H1 (cell line): ENCODE data around the gene FXN. TPM values are rescaled to one million over a fixed set of nuclear protein-coding genes. Genes with fewer than 3 reads are reported as not detected.
"Not testable (repeated sequence)": the region's sequence is repeated elsewhere in the genome, so short reads cannot be mapped to it uniquely, and the experiment has no call there.

Experiments used
- CTCF ChIA-PET: fragments of 300-600 bp; sonication (Branson Sonifier 250); formaldehyde crosslinking; loops from one replicate; lab custom pipeline; 2021; ENCODE audit not compliant: partially characterized antibody; lab: Charles Lee
- POLR2A ChIA-PET: fragments of 300-600 bp; sonication (Branson Sonifier 250); formaldehyde crosslinking; loops from one replicate; lab custom pipeline; 2021; ENCODE audit warnings: inconsistent platforms; ENCODE audit not compliant: partially characterized antibody; lab: Charles Lee
- DNase-seq, 2 experiments: peaks; one replicate each; pipeline versions ENCODE4 v3.0.0 to v3.0.0-alpha.2; 2010 to 2022; ENCODE audit warnings: low spot score in 2 of 2, low read depth in 1 of 2, mixed read lengths in 1 of 2
- FAIRE-seq: peaks from 2 replicates; lab custom pipeline; 2011; peaks lifted over from hg19 to GRCh38; lab: Jason Lieb, UNC
- H2AFZ ChIP-seq: 2 replicates; pipeline ENCODE4 v1.8.1; 2012; ENCODE audit warnings: low read length, inconsistent platforms
- H2AK5ac ChIP-seq: 2 replicates; pipeline ENCODE4 v1.6.1; 2013; ENCODE audit warnings: low read depth, low read length
- H2BK120ac ChIP-seq: replicated peaks from 2 replicates; pipeline ENCODE3; 2013; ENCODE audit warnings: low read depth, low read length, inconsistent platforms
- H2BK12ac ChIP-seq: 2 replicates; pipeline ENCODE4 v1.6.1; 2013; ENCODE audit warnings: low read depth, low read length
- H2BK15ac ChIP-seq: 2 replicates; pipeline ENCODE4 v1.6.1; 2013; ENCODE audit warnings: low read length
- H2BK20ac ChIP-seq: 2 replicates; pipeline ENCODE4 v1.6.1; 2013; ENCODE audit warnings: low read length
- H2BK5ac ChIP-seq: 2 replicates; pipeline ENCODE4 v1.6.1; 2013; ENCODE audit warnings: low read depth, low read length
- H3K14ac ChIP-seq: 2 replicates; pipeline ENCODE4 v1.6.1; 2013; ENCODE audit warnings: inconsistent platforms; ENCODE audit not compliant: insufficient read length
- H3K18ac ChIP-seq: 2 replicates; pipeline ENCODE4 v1.6.1; 2013; ENCODE audit warnings: low read length; ENCODE audit errors: extremely low read depth
- H3K23ac ChIP-seq: 2 replicates; pipeline ENCODE4 v1.6.1; 2013; ENCODE audit warnings: inconsistent platforms; ENCODE audit not compliant: insufficient read length
- H3K23me2 ChIP-seq: 2 replicates; pipeline ENCODE4 v1.6.1; 2013; ENCODE audit warnings: low read depth, low read length
- H3K27ac ChIP-seq: 2 replicates; pipeline ENCODE4 v1.6.1; 2011; ENCODE audit warnings: low read depth, low read length, inconsistent platforms
- H3K27me3 ChIP-seq, 4 experiments: replicated peaks in 1 of 4; 1 replicate in 1 of 4; 2 replicates in 3 of 4; pipeline versions ENCODE4 v1.6.1 to v1.8.1; 2011 to 2013; ENCODE audit warnings: low read length in 3 of 4, mild to moderate bottlenecking in 3 of 4, inconsistent platforms in 2 of 4, mixed read lengths in 2 of 4, moderate library complexity in 1 of 4; ENCODE audit not compliant: control insufficient read depth in 3 of 4, insufficient read depth in 3 of 4; ENCODE audit errors: extremely low read depth in 1 of 4
- H3K36me3 ChIP-seq, 4 experiments: 2 replicates each; pipeline versions ENCODE4 v1.6.1 to v1.8.1; 2011 to 2013; ENCODE audit warnings: mild to moderate bottlenecking in 4 of 4, low read length in 3 of 4, moderate library complexity in 2 of 4, control low read depth in 1 of 4, inconsistent platforms in 1 of 4; ENCODE audit not compliant: insufficient read depth in 4 of 4, control insufficient read depth in 2 of 4
- H3K4ac ChIP-seq: replicated peaks from 2 replicates; pipeline ENCODE3; 2013; ENCODE audit warnings: low read length, low read depth, mixed read lengths, inconsistent platforms; ENCODE audit not compliant: insufficient read length
- H3K4me1 ChIP-seq, 4 experiments: replicated peaks in 1 of 4; 1 replicate in 1 of 4; 2 replicates in 3 of 4; pipeline versions ENCODE4 v1.6.1 to v1.8.1; 2011 to 2013; ENCODE audit warnings: low read length in 3 of 4, inconsistent platforms in 2 of 4, mixed read lengths in 1 of 4; ENCODE audit not compliant: insufficient read depth in 4 of 4, control insufficient read depth in 3 of 4
- H3K4me2 ChIP-seq, 2 experiments: 2 replicates each; pipeline versions ENCODE4 v1.6.1 to v1.8.1; 2011 to 2013; ENCODE audit warnings: low read depth in 2 of 2, low read length in 2 of 2, control low read depth in 1 of 2, inconsistent platforms in 1 of 2, mild to moderate bottlenecking in 1 of 2; ENCODE audit not compliant: insufficient read depth in 1 of 2
- H3K4me3 ChIP-seq, 4 experiments: fragments of 200-600, 300-600 bp in 1 of 4; sonication (generic), shearing (Covaris generic), sonication (Bioruptor Twin) in 1 of 4; 2 replicates each; pipeline versions ENCODE4 v1.5.1 to v1.8.1; 2011 to 2016; ENCODE audit warnings: low read length in 4 of 4, low read depth in 3 of 4, control low read depth in 2 of 4, inconsistent platforms in 2 of 4, mild to moderate bottlenecking in 2 of 4, mixed read lengths in 1 of 4, moderate library complexity in 1 of 4; ENCODE audit not compliant: insufficient read depth in 2 of 4; ENCODE audit errors: extremely low read depth in 1 of 4
- H3K56ac ChIP-seq: replicated peaks from 2 replicates; pipeline ENCODE3; 2013; ENCODE audit warnings: low read depth, mild to moderate bottlenecking, mixed read lengths, low read length, inconsistent platforms; ENCODE audit not compliant: insufficient read length
- H3K79me1 ChIP-seq: 2 replicates; pipeline ENCODE4 v1.6.1; 2013; ENCODE audit warnings: low read depth, low read length, control low read depth
- H3K79me2 ChIP-seq, 2 experiments: 2 replicates each; pipeline versions ENCODE4 v1.6.1 to v1.8.1; 2012 to 2013; ENCODE audit warnings: low read length in 2 of 2, mild to moderate bottlenecking in 2 of 2, inconsistent platforms in 1 of 2; ENCODE audit not compliant: insufficient read depth in 2 of 2, control insufficient read depth in 1 of 2
- H3K9ac ChIP-seq, 4 experiments: replicated peaks in 1 of 4; 1 replicate in 1 of 4; 2 replicates in 3 of 4; pipeline versions ENCODE4 v1.6.1 to v1.8.1; 2011 to 2013; ENCODE audit warnings: low read depth in 3 of 4, low read length in 3 of 4, control low read depth in 2 of 4, mild to moderate bottlenecking in 2 of 4, moderate library complexity in 2 of 4, inconsistent platforms in 1 of 4; ENCODE audit errors: extremely low read depth in 1 of 4
- H3K9me3 ChIP-seq, 2 experiments: 2 replicates each; pipeline versions ENCODE4 v1.6.1 to v1.8.1; 2012 to 2013; ENCODE audit warnings: mild to moderate bottlenecking in 2 of 2, moderate library complexity in 2 of 2, control low read depth in 1 of 2, inconsistent platforms in 1 of 2, low read depth in 1 of 2, low read length in 1 of 2, mixed read lengths in 1 of 2; ENCODE audit not compliant: insufficient read depth in 2 of 2
- H4K20me1 ChIP-seq, 2 experiments: replicated peaks in 1 of 2; 2 replicates each; pipeline versions ENCODE3 to v1.8.1; 2011 to 2013; ENCODE audit warnings: inconsistent platforms in 2 of 2, low read length in 2 of 2, mild to moderate bottlenecking in 1 of 2; ENCODE audit not compliant: insufficient read depth in 2 of 2, control insufficient read depth in 1 of 2
- H4K5ac ChIP-seq: 2 replicates; pipeline ENCODE4 v1.6.1; 2013; ENCODE audit warnings: low read length, low read depth, mixed read lengths, inconsistent platforms; ENCODE audit not compliant: insufficient read length
- H4K8ac ChIP-seq: 2 replicates; pipeline ENCODE4 v1.8.0; 2013; ENCODE audit warnings: mild to moderate bottlenecking, moderate library complexity, low read length, inconsistent platforms; ENCODE audit not compliant: insufficient read depth; ENCODE audit errors: extremely low read depth
- H4K91ac ChIP-seq: replicated peaks from 2 replicates; pipeline ENCODE3; 2013; ENCODE audit warnings: low read length, mixed read lengths, inconsistent platforms; ENCODE audit not compliant: insufficient read length
- WGBS, 2 experiments: shearing (Covaris generic) in 1 of 2; methylation state at CpG; one replicate each; pipeline versions ENCODE4 v1.1.6 to v1.1.7; 2013 to 2015; ENCODE audit warnings: low lambda C conversion rate in 2 of 2, mixed read lengths in 2 of 2, inconsistent platforms in 1 of 2, low coverage in 1 of 2, missing lambda C conversion rate in 1 of 2; ENCODE audit not compliant: insufficient replicate concordance in 2 of 2, insufficient coverage in 1 of 2, insufficient read length in 1 of 2; ENCODE audit errors: extremely low coverage in 1 of 2, missing lambda C conversion rate in 1 of 2; 5-methylcytosine and 5-hydroxymethylcytosine counted together
- polyA plus RNA-seq, 7 experiments: library from polyadenylated mRNA; depleted of rRNA in 3 of 7; stranded (reverse) in 5 of 7; unstranded in 2 of 7; fragments of >200 nt in 5 of 7; fragments of 200-250 nt in 2 of 7; gene quantifications; 1 replicate in 5 of 7; 2 replicates in 1 of 7; 4 replicates in 1 of 7; pipeline versions ENCODE4 v1.2.1 to v1.2.3, GENCODE V29; 2011 to 2013; ENCODE audit warnings: missing spikeins in 2 of 7, mixed read lengths in 2 of 7
- total RNA-seq: library from RNA; stranded (reverse); fragmentation: NEBNext Ultra II Directional; extraction: Animal tissue kit (Norgen Biotek cat#: 25700); gene quantifications from 2 replicates; pipeline ENCODE4 v1.2.1, GENCODE V29; 2021

The FXN gene
- total and polyA plus RNA-seq, 2 of the 8 experiments (the other 6 are each of a cell fraction or from before 2014, with no cell fraction given): 34.2 to 37.5 TPM

GRCh38 chr9:69094361-69095135, 59.0 kb downstream of the FXN start:
- H3K23me2 ChIP-seq, H4K8ac ChIP-seq, FAIRE-seq, H4K20me1 ChIP-seq, H3K79me2 ChIP-seq, H3K56ac ChIP-seq, H4K91ac ChIP-seq, H3K14ac ChIP-seq, H3K27me3 ChIP-seq, H3K79me1 ChIP-seq, H3K36me3 ChIP-seq, H2AK5ac ChIP-seq, H3K23ac ChIP-seq, H3K18ac ChIP-seq, H2AFZ ChIP-seq, H2BK15ac ChIP-seq, H2BK20ac ChIP-seq, H3K4ac ChIP-seq, H4K5ac ChIP-seq, H2BK120ac ChIP-seq, H3K4me2 ChIP-seq, H3K27ac ChIP-seq, H2BK5ac ChIP-seq, H3K4me1 ChIP-seq, H3K9ac ChIP-seq, DNase-seq, H2BK12ac ChIP-seq, H3K4me3 ChIP-seq, H3K9me3 ChIP-seq: not testable (repeated sequence)
- CTCF ChIA-PET: interaction anchor here (1.1 to 2.5 kb wide), 6 partner anchors 25 to 100 kb away, joined by 3 to 11 read pairs (median 4); no protein-coding TSS in a partner anchor
- POLR2A ChIA-PET: interaction anchor here (0.9 to 2.0 kb wide), 2 partner anchors 25 to 27 kb away, joined by 3 to 11 read pairs; no protein-coding TSS in a partner anchor
- WGBS, 2 experiments: 94% methylated on average over 14 of the region's 14 CpGs; no CpG with 5 or more reads in 1 of the 2 experiments
